GM12801 (cell line): ENCODE data around the gene CXCR2.

ENCODE experiments used
- CTCF ChIP-seq: IDR thresholded peaks from one replicate; pipeline ENCODE4 v1.5.1; 2011; ENCODE audit warnings: control low read depth; ENCODE audit not compliant: insufficient read length; ENCODE audit errors: extremely low read depth

CXCR2 gene

GRCh38 chr2:218161644-218162043 is 35.8 kb downstream of the CXCR2 start:
- TF ChIP-seq CTCF = no peak

- no peak for TF ChIP-seq CTCF
Measured at GRCh38 chr2:218162814-218163213, 37.0 kb downstream of the CXCR2 start.

DNA sequence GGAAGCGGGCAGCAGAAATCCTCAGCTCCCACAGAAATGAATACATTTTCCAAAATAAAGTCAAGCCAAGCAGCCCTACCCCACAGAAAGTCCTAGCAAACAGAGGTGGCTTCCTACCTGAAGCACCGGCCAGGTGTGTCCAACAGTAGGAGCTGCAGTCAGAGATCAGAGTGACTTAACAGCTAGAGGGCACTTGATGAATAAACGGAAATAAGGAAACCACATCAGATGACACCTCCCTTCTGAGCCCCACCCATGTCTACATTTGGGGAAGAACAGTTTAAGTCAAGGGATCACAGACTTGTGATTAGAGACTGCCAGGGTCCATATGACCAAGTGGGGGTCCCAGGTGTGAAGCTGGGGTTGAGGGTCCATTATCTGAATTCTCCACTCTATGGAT is 41.0 kb downstream of the CXCR2 start, which contains the start of gene CXCR1:
Gene CXCR1 (minus strand): TSS at position 172 of the 400 bp plus-strand sequence. CDS start 1,751 bp downstream, outside the sequence.
- TF ChIP-seq CTCF = no peak

- no peak for TF ChIP-seq CTCF
Measured at GRCh38 chr2:218168016-218168415, 42.2 kb downstream of the CXCR2 start.

DNA sequence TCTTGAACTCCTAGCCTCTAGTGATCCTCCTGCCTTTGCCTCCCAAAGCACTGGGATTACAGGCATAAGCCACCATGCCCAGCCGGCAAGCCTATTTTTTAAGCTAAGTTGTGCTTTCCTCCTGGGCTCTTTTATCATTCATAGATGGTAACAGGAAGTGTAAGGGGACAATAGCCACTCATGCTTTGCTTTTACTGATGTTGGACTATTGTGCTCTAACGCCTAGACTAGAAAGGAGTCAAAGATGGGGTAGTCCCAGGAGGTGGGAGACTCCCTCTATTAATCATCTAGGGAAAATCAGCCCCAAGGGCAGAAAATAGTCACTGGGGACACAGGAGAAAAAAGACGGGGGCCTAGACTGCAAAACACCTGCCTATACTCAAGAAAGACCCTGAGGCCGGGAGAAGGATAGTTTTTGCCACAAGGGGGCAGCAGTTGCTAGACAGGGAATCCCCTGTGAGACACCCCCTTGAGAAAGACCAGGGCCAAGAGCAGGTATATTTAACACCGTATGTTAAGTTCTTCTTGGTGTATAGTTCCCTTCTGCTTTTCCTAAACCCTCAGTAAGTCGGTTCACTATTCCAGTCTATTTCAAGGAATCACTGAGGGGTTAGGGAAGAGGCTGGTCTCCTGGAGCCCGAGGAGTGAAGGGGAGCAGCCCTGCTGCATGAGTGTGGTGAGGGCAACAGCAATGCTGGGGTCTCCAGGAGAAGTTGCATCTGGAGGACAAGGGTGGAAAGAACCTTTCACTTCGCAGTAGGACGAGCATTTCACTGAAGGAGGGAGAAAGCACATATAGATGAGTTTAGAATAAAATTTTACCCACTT is 43.0 kb downstream of the CXCR2 start:
- no peak for TF ChIP-seq CTCF

DNA sequence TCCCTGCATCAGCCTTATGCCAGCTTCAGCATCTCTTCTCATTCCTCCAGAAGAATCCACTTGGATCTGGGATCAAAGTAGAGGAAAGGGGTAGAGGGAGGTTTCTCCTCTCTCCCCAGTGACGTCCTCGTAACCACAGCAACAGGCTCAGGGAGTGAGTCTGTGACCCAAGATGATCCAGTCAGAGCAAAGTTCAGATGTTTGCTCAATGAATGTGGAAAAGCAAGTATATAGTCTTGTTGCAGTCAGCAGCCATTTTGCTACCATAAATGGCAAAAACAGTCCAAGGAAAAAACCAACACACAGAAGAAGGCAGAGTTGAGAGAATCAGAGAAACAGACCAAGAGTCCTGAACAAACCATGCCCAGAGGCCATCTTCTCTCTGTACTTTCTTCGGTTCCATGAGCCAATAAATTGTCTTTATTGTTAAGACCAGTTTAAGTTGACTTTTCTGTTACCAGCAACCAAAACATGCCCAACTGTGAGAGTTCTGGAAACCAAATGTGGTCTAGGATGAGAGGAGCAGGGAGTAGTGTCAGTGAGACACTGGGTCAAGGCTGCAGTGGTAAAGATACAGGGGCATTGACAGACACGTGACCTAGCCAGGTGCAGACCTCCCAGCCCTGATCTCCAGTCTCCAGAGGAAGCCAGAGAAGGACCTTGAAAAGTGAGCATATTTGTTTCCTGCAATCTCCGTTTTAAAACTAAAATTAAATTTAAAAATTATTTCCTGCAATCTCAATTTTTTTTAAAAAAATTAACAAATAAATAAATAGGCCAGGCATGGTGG is 44.1 kb downstream of the CXCR2 start:
- TF ChIP-seq CTCF = no peak

DNA sequence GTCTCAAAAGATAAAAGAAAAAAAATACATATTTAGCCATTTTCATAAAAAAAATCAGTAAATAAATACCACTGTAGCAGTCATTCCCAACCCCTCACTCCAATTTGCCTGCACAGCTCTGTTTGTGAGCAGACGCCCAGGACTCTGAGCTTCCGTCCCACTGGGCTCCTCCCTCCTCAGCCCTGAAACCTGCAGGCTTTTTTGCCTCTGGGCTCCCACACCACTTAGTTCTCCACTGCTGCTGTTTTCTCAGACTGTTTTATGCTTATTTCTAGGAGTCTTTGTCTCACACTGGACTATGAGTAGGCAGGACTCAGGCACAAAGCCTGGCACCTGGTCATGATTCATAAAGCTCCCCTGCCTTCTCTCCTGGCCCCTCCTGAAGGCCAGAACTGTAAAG is 47.0 kb downstream of the CXCR2 start:
- TF ChIP-seq CTCF = no peak
